ENCODE measurements around the gene ROMO1. TPM values are rescaled to one million over a fixed set of nuclear protein-coding genes. Genes with fewer than 3 reads are reported as not detected.

The ROMO1 gene
- total and polyA plus RNA-seq, 2 of the 8 experiments (the other 6 are each of a cell fraction or from before 2014, with no cell fraction given): 164 to 702 TPM

GRCh38 chr20:35714127-35714526 is 14.9 kb downstream of the ROMO1 start (continued):
- no peak for TF ChIP-seq PHF8 (conservative IDR thresholded peaks at IDR 0.05; ENCODE audit: low read depth, low read length)
- TF ChIP-seq RXRA (IDR thresholded peaks at IDR 0.05; ENCODE audit: insufficient read depth, low read depth, low read length): no peak
- no peak for TF ChIP-seq NRF1 (IDR thresholded peaks at IDR 0.05; ENCODE audit: low read depth, low read length)
- no peak for TF ChIP-seq MAX (IDR thresholded peaks at IDR 0.05)
- TF ChIP-seq CTCF (IDR thresholded peaks at IDR 0.05; ENCODE audit: control extremely low read depth in 1 of 3, insufficient read depth in 1 of 3, low read depth in 1 of 3, low read length in 3 of 3): no peak
- TF ChIP-seq TBP (IDR thresholded peaks at IDR 0.05; ENCODE audit: low read depth, low read length): no peak
- TF ChIP-seq KDM5A (IDR thresholded peaks at IDR 0.05; ENCODE audit: low read length): no peak
- TF ChIP-seq MAFK (IDR thresholded peaks at IDR 0.05; ENCODE audit: low read depth, low read length): no peak
